Activated CD4-positive, alpha-beta T cell treated with anti-CD3 and anti-CD28 coated beads, Interleukin-2, amount 50 U/mL, for 1 hour (primary cell): ENCODE results near the gene GALNT7.

ENCODE experiments used
- DNase-seq: peaks from one replicate; pipeline ENCODE4 v3.0.0-alpha.2; 2020

The GALNT7 gene

GRCh38 chr4:173317004-173317403 lies 148.4 kb downstream of the GALNT7 start:
- DNase-seq: no peak

DNA sequence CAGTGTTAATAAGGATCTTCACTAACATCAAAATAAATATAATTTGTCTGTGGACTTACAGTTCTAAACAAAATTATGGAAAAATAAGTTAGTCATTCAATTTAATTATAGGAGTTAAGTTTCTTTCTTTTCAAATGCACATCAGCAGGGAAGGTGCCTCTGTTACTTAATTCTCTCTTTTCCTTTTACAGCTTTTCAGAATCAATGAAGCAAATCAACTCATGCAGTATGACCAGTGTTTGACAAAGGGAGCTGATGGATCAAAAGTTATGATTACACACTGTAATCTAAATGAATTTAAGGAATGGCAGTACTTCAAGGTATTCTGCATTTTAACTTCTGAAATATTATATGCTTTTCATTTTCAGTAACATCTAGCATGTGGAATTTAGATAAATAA lies 149.6 kb downstream of the GALNT7 start:
- no peak for DNase-seq

DNA sequence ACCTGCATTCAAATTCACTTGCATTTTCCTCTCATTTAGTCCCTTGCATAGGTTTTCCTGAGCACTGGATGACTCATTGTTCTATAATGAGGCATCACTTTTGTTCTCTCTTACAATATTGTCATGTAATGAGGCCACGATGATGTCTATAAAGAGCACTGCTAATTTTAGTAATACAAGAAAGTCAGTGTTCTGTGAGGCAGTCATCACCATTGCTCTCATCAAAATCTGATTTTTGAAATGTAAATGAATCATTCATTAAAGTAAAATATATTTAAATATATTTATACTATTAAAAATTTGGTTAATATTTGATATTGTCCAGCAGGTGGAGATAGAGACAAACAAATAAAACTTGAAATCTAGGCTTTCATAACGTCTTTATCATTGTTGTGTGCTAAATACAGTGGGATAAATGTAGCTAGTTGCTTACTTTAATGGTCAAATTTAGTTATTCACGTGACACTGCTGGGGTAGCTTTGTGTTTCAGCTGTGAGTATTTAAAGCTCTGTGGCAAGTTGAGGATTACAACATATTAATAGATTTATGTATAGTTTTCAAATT lies 150.1 kb downstream of the GALNT7 start:
- no peak for DNase-seq

- no peak for DNase-seq
Observed at GRCh38 chr4:173319696-173320095, 151.1 kb downstream of the GALNT7 start.

- DNase-seq: no peak
Observed at GRCh38 chr4:173325007-173325736, 156.6 kb downstream of the GALNT7 start.

GRCh38 chr4:173328236-173328901 lies 159.8 kb downstream of the GALNT7 start:
- no peak for DNase-seq

DNA sequence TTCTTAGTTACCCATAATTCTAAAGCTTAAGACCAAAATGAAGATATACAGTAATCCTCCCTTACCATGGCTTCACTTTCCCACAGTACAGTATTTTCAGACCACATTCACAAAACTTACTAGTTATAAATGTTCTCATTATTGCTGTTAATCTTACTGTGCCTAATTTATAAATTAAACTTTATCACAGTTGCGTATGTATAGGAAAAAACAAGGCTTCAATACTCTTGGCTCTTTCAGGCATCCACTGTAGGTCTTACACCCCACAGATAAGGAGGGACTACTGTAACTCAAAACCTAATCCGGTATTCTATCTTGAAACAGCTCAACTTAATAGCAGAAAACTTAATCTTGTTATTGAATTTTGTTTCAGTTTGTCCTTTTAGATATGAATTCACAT lies 162.0 kb downstream of the GALNT7 start:
- no peak for DNase-seq

- DNase-seq: no peak
Observed at GRCh38 chr4:173332021-173332487, 163.4 kb downstream of the GALNT7 start.

DNA sequence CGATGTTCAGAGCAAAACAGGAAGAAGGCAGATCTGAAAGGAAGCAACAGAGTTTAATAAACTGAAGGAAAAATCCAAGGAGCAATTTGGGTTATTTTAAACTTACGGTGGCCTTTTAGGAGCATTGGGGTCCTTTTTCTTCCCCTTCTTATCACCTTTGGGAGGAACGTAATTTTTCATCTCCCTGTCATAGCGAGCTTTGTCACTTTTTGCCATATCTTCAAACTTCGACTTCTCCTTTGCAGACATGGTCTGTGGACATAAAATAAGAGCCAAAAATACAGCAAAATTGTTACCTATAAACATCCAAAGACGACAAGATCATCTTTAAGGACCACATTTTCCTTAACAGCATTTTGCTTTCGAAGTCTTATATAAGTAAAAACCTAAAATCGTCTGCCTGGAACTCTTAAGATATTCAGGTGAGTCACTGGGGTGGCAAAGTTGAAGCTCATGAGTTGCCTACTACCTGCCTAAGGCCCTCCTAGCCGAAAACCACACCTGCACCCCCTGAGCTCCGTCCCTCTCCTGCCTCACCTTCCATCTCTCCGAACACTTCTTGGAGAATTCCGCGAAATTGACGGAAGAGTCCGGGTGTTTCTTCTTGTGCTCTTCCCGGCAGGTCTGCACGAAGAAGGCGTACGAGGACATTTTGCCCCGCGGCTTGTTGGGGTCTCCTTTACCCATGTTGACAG lies 164.5 kb downstream of the GALNT7 start:
- no peak for DNase-seq

GRCh38 chr4:173333658-173334084 lies 165.1 kb downstream of the GALNT7 start:
- DNase-seq: peak; percentile 29

- peak; percentile 100 for DNase-seq
Observed at GRCh38 chr4:173334085-173334890, 165.7 kb downstream of the GALNT7 start, which contains the start of gene HMGB2. Gene HMGB2, minus strand, starts transcription at chr4:173334358. Its CDS starts 709 bp downstream, at chr4:173333649.

- no peak for DNase-seq
Observed at GRCh38 chr4:173334891-173335752, 166.5 kb downstream of the GALNT7 start.

DNA sequence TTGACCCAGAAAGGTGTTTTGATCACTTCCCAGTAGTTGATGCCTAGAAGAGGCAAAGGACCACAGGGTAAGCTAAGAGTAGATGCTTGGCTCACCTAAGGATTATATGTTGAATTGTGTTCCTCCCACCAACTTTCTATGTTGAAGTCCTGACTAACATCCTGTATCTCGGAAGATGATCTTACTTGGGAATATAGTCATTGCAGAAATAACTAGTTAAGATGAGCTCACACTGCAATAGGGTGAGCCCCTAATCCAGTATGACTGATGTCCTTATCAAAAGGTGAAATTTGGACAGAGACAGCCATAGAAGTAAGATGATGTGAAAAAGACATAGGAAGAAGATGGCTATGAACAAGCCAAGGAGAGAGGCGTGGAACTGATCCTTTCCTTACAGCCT lies 168.9 kb downstream of the GALNT7 start:
- no peak for DNase-seq

- no peak for DNase-seq
Observed at GRCh38 chr4:173343832-173344397, 175.3 kb downstream of the GALNT7 start.

DNA sequence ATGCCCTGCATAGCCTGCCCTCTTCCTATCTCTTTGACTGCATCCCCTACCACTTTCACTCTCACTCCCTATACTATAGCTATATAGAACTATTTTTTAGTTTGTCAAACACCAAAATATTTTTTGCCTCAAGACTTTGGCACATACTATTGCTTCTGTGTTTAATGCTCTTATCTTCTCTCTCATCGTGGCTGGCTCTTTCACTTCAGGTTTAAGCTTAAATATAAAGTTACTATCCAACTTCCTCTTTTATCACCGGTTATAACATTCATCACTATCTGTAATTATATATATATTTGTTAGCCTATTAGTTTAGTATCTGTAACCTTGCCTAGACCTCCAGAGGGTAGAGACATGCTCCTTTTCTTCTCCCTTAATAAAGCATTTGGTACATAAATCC lies 177.0 kb downstream of the GALNT7 start:
- no peak for DNase-seq

- DNase-seq: no peak
Observed at GRCh38 chr4:173346074-173346473, 177.5 kb downstream of the GALNT7 start.

DNA sequence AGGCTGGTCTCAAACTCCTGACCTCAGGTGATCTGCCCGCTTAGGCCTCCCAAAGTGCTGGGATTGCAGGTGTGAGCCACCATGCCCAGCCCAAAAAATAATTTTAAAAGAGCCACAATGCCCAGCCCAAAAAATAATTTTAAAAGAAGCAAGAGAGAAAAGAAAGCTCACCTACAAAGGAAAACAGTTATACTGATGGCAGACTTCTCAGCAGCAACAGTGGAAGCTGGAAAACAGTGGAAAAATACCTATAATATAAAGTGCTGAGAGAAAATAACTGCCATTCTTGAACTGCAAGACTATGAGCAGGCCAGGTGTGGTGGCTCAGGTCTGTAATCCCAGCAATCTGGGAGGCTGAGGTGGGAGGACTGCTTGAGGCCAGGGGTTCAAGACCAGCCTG lies 178.9 kb downstream of the GALNT7 start:
- DNase-seq: no peak

GRCh38 chr4:173357939-173358338 lies 189.3 kb downstream of the GALNT7 start:
- DNase-seq: no peak

DNA sequence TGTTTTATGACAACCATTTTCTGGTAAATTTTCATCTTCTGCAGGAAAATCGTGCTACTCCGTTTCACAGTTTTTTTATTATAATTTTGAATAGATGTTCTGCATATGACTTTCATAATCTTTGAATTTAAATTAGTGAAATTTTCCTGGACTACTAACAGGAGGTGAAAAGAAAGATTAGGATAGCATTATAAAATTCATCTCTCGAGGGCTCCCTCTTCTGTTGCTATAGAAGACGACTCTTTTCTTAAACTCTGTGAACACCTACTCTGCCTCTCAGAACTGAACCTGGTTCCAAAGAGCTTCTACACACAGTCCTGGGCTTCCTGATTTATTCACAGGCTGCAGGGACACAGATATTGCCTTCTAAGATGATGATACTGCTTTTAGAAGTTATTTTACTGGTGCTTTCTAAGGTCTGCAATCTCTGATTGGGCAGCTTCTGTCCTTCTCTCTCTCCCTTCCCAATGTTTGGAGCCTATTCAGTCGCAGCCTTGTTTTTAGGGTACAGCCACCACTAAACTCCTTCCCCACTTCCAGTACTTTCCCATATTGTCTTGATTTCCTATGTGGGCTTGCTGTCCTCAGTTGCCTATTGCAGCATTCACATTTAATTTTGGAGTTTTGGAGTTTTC lies 192.1 kb downstream of the GALNT7 start:
- DNase-seq: no peak

- no peak for DNase-seq
Observed at GRCh38 chr4:173362666-173363065, 194.1 kb downstream of the GALNT7 start.
